Transverse colon (tissue), 3 donors: ENCODE results near the gene DCLK2.

ENCODE experiments used
- POLR2A ChIP-seq: fragments of 450-650 bp; IDR thresholded peaks from one replicate; pipeline ENCODE4 v1.6.1; 2016; ENCODE audit warnings: antibody characterized with exemption, mild to moderate bottlenecking, moderate library complexity
- POLR2AphosphoS5 ChIP-seq, 3 donors: sonication (generic); formaldehyde crosslinking; IDR thresholded peaks; one replicate each; pipeline ENCODE4 v1.6.1; 2016; ENCODE audit warnings: antibody characterized with exemption in 3 of 3

GRCh38 chr4:150072906-150073714 is 5.1 kb upstream of the DCLK2 start:
- TF ChIP-seq POLR2A (no peak), POLR2AphosphoS5 (IDR thresholded peaks at IDR 0.05) (no peak)
